ENCODE measurements around the gene SARDH.

Gene SARDH

DNA sequence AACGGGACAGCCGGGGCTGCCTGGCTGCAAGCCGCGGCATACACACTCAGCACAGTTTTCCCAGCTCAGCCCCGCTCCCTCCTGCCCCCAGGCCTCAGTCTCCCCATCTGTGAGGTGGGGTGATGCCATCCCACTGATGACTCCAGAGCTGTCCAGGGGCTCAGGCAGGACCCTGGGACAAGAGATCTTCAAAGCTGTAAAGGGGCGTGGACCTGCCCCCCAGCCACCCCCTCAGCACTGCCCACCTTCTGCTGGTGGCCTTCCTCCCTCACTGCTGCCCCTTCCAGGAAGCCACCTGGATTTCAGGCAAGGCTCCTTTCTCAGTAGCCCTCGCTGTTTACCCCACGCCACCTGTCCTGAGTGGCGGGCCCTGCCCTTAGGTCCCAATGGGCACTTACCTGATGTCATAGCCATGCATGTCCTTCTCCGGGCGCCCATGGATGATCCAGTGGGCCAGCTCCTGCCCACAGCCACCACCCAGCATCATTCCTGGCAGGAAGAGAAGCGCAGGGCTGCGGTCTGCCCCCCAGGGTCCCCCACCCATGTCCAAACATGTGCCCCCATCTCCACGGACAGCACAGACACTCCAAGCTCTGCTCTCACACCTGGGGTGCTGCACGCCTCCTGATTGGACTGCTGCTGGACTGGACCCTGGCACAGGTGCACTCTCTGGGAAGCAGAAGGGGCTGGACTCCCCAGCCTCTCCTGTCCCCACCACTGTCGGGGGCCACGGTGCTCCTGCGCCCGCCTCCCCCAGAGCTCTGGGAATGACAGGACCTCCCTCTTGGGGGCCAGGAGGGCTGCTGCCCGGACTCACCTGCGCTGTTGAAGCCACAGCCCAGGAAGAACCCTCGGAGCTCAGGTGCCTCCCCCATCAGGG, 25.7 kb downstream of the SARDH start:
- DNase-seq, result no peak

DNA sequence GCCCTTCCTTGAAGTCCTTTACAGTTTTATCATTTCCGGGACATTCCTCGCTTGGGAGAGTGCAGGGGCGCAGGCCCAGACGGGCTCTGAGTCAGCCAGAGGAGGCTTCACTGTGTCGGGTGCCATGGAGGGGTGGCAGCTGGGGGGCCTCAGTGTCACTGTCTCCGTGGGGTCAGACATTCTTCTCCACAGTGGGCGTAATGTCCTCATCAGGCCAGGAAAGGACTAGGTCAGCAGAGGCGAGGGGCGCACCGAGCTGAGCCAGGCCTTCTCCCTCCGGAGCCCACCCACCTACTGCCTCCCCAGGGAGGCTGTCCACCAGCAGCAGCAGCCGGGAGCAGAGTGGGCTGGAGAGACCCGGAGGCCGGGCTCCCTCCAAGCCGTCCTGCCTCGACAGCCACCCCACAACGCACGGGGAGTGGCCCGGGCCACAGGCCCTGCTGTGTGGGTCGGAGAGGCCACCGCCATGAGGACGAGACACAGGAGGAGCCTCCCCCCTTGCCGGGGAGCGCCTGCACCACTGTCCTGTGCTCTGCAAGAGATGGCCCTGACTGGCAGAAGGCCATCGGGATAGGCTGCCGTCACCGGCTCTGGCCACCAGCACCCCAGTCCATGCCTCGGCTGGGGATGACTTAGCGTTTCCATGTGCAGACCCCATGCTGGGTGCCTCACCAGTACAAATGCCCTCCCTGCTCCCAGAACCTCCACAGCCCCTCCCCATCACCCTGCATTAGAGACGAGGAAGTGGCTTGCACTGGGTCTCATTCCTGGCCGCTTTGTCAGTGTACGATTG, 26.5 kb downstream of the SARDH start:
- no peak for DNase-seq

DNA sequence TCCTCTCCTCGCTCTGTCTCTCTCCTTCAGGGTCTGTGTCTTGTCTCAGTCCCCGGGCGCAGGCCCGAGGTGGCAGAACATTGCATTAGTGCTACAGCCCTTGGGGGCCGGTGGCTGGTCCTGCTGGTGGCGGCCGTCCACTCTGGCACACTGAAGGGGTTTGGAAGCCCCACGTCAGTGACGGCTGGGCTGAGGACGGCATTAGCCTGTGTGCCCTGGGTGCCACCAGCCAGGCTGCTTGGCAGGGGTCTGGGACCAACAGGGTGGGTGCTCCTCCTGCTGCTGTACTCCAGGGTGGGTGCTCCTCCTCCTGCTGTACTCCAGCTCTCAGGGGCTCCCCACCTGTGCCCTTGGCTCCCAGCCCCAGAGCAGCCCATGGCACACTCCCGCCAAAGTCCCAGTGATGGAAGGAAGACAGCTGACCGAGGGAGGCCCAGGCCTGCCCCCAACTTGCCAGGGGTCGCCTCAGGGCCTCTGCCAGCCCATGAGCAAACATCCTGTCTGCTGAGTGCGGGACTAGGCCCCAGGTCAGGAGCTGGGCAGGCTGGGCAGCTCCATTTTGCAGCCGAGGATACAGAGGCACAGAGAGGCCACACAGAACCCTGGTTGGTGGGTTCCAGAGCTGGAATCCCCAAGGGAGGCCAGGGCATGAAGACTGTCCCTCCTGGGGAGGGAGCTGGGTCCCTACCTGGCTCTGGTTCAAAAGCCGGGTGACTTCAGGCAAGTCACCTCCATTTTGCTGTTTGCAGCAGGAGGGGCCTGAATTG, 27.3 kb downstream of the SARDH start:
- no peak for DNase-seq

DNA sequence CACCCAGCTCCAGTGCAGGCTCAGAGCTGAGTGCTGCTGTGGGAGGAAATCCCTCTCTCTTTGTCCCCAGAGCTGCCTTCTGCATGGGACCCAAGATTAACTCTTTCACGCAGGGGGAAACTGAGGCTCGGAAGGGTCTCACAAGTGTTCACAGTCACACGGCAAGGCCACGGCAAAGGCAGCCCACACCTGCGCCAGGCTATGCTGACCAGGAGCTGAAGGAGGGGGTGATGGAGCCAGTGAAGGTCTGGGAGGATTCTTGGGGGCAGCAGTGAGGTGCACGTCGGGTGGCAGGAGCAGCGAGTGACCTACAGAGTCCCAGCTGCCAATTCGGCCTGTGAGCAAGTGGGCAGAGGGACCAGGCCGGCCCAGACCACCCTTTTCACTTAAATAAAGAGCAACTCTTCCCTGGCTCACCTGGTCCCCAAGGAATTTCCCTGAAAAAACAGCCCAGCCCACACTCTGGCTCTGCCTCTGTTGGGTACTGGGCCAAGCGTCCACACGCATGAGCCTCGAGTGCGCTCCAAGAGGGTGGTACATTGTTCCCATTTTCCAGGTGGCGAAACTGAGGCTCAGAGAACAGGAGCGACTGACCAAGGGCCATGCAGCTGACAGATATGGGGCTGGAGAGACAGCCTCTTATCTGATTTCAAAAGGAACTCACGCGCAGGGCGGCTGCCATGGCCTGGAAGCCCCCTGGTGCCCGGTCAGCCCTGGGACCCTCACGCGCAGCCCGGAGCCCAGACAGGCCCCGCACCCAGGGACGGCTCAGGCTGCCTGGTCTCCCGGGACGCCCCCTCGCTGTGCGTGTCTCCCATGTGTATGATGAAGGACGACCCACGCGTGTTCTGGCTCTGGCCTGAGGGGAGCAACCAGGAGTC, 28.2 kb downstream of the SARDH start:
- DNase-seq, result no peak

DNA sequence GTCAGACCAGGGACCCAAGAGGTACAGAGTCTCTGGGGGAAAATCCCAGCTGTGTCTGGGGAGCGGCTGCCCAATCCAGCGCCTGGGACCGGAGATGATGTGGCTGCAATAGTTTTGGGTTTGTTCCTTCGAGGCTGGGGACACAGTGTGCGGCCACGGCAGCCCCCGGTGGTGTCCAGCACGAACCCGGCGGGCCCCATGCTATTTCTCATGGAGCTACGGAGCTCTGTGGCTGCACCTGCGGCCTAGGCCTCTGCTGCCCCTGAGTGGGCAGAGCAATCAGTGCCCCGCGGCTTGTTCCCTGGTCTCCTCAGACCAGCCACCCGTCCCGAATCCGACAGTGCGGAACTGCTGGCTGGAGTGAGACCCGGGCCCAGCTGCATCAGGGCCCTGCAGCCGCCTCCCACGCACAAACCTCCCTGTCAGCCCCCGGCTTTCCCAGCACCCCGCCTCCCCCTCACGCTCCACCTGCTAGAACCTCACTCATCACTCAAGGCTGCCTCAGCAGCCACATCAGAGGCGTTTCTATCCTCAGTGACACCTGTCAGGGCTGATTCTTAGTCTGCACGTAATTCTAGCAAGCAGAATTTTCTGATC, 29.0 kb downstream of the SARDH start:
- DNase-seq, result peak; percentile 50

DNA sequence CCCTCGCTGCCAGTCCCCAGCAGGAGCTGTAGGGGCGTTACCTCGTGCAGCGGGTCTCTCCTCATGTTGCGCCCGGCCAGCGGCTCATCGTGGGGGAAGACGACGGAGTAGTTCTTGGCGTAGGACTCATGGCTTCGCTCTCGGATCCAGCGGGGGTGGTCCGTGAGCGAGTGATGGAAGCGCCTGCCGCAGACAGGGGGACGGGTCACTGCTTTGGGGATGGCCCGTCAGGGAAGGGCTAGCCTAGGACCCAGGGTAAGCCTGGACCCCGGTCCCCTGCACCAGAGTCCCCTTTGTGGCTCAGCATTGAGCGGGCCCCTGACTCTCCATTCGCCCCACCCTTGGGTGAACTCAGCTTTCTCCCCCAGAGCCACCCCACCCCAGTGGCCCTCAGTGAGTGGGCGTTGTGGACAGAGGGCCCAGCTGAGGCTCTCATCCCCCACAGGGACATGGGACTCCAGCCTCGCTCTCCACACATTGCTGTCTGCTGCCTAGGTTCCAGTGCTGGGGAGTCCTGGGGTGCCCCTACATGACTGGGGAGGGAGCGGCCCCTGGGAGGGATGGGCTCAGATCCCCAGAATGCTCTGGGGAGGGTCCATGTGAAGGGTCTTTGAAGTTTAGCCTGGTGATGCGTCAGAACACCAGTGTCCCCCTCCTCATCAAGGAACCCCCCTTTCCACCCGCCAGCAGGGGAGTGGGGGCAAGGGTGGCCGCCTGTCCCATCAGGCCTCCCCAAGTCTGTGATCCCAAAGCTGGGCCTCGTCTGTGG, 29.7 kb downstream of the SARDH start:
- DNase-seq, result no peak

DNA sequence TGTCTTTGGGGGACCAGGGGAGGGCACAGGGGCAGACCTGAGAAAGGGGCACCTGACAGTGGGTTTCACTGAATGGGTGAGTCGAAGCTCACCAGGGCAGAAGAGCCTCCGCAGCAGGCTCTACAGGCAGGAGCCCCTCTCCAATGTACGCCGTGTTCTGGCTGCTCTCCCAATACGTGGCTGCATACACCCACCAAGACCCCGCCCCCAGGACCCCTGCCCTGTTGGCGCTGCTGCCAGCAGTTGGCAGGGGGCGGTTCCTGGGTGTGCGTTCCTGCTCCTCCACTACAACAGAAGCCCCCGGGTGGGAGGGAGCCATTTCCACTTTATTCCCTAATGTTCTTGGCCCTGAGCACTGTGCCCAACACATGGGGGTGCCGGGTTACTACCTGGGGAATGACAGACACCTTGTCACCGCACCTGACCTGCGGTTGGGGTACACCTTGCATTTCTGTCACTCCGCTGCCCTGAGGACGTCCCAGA, 30.3 kb downstream of the SARDH start:
- DNase-seq, result no peak

DNA sequence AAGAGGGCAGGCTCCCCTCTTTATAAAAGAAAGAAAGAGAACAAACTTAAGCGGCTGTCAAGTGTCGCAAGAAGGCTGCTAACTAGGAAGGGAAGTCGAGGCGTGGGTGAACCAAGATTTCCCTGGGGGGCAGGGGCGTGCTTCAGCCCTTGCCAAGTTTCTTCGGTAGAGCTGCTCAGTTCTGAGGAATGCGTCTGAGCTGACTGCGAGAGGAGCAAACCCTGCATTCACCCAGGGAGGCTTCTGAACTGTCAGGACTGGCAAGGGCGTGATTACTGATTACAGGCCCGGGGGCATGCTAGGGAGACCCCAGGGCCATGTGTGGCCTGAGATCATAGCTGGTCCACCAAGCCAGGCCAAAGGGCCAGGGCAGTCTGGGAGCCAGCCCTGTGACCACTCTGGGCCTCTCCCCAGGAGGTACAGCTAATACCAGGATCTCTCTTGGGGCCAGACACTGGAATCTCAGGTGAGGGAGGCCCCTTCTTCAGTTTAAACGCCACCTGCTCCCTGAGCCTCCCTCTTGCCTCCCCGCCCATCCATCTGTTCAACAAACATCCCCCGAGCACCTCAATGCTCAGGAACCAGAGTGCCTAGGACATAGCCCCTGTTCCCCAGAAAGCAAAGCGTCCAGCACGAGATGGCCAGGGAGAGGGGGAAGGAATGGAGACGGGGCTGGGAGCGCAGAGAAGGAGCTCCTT, 30.9 kb downstream of the SARDH start:
- no peak for DNase-seq

DNA sequence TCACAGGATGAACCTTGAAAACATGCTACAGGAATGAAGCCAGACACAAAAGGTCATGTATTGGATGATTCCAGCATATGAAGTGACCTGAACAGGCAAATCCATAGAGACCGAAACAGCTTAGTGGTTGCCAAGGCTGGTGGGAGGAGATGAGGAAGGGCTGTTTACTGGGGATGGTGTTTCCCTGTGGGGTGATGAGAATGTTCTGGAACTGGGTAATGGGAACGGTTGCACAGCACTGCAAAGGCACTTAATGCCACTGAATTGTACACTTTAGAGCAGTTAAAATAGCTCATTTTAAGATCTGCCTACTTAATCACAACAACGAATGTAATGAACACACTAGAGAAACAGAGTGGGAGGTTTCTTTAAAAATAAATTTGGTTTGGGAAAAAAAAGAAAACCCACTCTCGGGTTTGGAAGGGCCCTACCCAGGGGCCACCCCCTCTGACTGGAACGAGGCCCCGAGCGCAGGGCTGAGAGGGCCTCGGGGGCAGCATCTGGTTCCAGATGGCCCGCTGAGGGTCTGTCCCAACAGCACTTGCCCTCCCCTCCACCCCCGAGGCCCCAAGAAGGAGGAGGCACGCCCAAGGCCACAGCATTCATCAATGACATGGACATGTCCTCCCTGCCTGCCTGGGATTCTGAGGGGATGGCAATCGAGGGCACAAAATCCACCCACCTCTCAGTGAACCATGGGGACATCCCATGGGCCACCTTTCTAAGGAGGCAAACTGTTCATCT, 31.7 kb downstream of the SARDH start:
- no peak for DNase-seq

DNA sequence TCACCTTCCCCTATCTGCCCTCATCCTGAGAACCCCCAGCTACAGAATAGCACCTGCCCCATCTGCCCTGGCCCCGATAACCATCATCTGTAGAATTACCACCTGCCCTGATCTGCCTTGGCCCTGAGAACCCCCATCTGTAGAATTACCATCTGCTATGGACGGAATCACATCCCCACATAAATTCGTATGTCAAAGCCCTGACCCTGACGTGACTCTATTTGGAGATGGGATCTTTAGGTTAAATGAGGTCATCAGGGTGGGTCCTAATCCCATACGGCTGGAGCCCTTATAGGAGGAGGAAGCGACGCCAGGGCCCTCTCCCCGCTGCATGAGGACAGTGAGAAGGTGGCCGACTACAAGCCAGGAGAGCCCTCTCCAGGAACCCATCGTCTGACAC, 32.6 kb downstream of the SARDH start:
- DNase-seq, result no peak

DNA sequence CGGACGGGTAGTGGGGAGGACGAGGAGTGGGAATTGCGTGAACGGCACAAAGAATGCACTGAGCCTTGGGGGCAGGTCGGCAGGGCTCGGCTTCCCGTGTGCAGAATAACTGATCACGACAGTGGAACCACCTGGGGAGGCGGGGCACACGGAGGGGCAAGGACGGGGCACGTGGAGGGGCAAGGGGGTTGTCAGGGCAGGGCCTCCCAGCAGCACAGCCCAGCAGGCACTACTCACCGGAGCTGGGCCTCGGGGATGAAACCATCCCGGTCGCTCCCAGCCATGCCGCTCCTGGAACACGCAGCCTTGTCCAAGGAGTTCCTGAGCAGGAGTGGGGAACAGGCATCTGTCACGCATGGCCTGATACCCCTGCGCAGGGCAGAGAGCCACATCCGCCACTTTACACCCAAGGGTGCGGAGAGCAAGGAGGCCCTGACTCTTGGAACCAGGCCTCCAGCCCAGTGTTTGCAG, 33.4 kb downstream of the SARDH start:
- no peak for DNase-seq

DNA sequence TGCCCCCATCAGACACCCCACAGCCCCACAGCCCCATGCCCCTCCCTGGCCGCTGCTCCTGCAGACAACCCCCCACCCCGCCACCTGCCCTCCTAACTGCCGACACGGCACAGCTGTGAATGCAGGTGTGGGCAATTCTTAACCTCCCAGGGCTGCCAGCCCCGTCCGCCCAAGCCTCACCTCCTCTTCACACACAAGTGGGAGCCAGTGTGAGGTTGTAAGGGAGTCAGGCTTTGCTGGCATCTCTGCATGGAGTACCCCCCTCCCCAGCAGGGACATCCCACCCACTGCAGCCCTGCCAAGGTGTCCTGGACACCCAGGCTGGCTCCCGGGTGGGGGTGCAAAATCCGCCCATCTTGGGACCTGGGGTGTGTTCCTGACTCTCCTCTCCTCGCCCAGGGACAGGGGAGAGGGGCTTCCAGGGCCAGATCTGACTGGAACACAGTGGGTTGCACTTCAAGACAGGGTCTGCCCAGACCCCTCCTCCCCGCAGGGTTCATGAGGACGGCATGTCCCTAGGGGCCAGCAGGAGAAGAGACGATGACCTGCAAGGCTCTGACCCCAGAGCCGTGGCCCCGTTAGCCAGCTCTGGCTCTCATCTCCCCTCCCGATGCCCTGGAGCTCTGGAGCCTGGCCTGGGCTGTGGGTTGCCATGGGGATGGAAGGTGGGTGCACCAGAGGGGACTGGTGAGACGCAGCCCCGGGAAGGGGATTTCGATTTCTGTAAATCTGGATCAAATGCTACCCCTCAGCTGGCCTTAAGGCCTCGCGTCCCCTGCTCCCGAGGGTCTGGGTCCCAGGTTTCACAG, 34.4 kb downstream of the SARDH start:
- no peak for DNase-seq

DNA sequence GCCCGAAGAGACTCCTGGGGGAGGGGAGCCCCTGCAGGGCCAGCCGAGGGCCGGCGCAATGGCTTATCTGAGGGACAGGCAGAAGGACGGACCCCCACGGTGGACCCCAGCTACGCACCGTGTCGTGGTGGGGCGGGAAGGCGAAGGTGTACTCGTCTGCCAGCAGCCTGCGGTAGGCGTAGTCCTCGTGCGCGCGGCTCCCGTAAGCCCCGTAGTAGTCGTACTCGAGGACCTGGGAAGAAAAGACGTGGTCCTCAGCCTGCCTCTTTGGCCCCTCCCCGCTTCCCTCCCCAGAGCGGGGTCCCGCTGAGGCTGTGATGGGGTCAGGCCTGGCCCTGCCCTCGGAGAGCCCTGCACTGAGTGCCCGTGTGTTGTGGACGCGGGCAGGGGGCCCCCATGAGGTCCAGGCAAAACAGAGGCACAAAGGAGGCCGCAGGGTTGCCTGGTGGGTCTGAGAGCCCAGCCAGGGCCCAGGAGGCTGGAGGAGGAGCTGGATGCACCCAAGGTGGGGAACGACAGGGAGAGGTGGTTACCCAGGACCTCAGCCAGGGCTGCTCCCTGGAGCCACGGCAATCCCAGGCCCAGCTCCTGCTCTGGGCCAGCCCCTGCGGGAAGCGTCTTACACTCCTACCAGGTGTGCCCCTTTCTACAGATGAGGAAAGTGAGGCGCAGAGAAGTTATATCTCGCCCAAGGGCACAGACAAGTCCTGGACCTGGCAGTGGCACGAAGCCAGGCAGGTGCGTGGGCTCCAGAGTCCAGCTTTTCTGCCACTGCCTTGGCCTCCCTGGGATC, 35.2 kb downstream of the SARDH start:
- peak; percentile 42 for DNase-seq

DNA sequence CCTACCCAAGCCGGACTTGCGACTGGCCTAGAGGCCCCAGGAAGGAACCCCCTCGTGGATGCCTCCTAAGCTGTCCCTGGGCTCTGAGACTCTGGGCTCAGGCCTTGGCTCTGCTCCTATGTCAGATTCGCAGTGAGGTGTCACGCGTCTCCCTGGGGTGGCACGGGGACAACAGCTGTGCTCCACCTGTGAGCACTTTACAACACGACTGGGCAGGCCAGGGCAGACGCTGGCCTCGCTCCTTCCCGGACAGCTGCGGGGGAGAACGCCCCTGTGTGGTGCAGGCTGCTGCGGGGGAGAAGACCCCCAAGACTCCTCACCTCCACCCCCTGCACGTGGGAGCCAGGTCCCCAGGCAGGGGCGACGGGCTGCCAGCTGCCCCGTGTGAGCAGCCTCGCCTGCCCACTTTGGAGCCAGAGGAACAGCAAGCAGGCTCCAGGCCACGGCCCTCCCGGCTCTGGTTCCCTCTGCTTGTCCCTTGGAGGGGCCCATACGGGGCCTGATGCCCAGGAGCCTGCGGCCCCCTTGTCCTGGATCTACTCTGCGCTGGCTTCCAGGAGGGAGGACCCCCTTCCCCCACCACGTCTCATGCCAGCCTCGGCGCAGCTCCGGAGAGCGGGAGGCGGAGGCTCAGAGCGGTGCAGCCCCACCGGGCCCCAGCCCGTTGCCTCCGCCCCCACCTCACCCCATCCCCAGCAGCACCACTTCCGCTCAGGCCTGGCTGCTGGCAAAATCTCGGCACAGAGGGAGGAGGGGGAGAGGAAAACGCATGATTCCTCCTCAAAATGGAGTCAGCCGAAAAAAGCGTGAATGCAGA, 36.0 kb downstream of the SARDH start:
- peak; percentile 71 for DNase-seq

DNA sequence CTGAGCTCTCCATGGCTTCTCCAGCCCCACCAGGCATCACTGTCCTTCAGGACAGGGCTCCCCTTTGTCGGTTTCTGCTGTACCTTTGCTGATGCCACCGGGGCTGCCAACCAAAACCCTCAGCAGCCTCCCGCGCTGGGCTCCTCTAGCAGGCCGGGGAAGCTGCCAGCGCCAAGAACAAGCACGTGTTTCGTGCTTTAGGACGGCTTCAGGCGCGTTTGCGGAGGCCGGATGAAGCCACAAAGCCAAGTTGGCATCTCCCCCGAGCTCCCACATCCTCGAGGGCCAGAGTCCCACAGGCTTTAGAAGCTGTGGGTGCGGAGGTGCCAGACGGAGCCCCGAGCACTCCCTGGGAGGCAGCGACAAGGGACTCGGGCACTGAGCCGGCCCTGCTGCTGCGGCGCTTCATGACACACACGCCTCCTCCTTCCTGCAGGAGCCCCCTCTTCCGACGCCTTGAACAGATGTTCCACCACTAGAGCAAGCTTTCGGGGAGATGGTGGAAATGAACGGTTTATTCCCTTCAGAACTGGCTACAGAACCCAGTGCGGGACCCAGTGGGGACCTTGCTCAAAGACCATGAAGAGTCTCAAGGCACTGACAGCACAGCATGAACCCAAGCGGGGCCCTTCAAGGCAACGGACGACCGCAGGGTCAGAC, 36.7 kb downstream of the SARDH start:
- peak; percentile 63 for DNase-seq

DNA sequence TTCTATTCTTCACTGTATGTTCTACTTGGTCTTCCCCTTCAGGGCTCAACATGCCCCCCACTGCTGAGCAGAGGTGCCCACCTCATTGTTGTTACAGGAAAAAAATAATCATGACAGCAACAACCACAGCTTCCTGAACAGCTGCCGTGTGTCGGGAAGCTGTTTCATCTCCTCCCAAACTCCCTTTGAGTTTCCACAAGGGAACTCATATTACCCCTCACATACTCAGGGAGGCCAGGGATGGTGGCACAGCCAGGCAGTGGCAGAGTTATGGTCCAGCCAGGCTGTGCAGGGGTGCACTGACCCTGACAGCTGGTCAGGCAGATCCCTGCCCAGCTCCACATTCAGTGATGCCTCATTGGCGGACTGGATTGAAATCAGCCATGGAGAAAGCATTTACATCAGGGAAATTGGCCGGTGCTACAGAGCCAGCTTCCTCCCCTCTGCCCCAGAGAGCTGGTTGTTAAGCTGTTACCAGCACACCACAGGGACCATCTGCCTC, 37.3 kb downstream of the SARDH start:
- DNase-seq, result no peak
